DOHH2 (cell line): ENCODE data around the gene ACLY.

Experiments
- EZH2phosphoT487 ChIP-seq: fragments of 200-600 bp; sonication (generic); IDR thresholded peaks from 2 replicates; pipeline ENCODE4 v1.6.1; 2017; ENCODE audit warnings: borderline replicate concordance, mild to moderate bottlenecking, antibody characterized with exemption, low read length, moderate library complexity, mixed read lengths
- TF ChIP-seq, protein P1 (sequence below): fragments of 200-600 bp; sonication (generic); IDR thresholded peaks from one replicate; pipeline ENCODE4 v1.5.1; 2014; ENCODE audit warnings: antibody characterized with exemption, mild to moderate bottlenecking, low read depth, low read length; ENCODE audit not compliant: poor library complexity, severe bottlenecking

DNA sequence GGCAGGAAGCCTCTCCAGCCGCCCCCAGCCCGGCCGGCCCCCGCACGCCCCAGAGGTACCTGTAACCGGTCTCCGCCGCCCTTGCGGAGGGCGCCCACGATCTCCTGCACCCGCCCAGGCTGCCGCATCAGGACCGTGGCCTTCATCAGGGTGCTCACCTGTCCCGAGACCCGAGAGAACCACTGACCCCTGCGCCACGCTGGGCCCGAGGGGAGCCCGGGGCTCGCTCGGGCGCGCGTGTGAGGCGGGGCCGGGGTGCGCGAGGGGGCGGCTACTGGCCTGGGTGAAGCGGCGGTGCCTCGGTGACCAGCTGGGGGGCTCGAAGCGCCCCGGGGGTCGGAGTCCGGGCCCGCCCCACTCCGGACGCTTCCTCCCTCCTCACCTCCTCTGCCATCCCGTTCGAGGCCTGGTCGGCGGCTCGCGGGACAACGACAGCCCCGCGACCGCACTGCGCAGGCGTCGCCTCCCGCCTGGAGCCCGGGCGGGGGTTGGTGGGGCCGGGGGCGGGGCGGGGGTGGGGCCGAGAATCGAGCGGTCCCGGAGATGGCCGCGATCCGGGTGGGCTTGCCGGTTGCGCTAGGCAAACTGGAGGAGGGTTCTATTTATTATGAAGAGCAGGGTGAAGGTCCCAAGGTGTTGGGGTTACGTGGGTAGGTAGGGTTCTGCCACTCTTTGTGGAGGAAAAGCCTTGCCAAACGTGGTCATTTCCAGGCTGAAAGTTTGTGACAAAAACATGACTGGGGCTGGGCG lies 82.8 kb downstream of the ACLY start, which contains the start of gene NT5C3B:
- TF ChIP-seq, protein P1, sequence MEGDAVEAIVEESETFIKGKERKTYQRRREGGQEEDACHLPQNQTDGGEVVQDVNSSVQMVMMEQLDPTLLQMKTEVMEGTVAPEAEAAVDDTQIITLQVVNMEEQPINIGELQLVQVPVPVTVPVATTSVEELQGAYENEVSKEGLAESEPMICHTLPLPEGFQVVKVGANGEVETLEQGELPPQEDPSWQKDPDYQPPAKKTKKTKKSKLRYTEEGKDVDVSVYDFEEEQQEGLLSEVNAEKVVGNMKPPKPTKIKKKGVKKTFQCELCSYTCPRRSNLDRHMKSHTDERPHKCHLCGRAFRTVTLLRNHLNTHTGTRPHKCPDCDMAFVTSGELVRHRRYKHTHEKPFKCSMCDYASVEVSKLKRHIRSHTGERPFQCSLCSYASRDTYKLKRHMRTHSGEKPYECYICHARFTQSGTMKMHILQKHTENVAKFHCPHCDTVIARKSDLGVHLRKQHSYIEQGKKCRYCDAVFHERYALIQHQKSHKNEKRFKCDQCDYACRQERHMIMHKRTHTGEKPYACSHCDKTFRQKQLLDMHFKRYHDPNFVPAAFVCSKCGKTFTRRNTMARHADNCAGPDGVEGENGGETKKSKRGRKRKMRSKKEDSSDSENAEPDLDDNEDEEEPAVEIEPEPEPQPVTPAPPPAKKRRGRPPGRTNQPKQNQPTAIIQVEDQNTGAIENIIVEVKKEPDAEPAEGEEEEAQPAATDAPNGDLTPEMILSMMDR, result no peak
- TF ChIP-seq EZH2phosphoT487, result no peak
